ENCODE measurements around the gene PLD1.

PLD1 gene

GRCh38 chr3:171836855-171837254, 26.6 kb upstream of the PLD1 start:
- no peak for DNase-seq (ENCODE audit: low spot score)

- DNase-seq (ENCODE audit: low spot score), result no peak
These were observed 25.3 kb upstream of the PLD1 start for GRCh38 chr3:171835613-171836012.

GRCh38 chr3:171835116-171835515, 24.8 kb upstream of the PLD1 start:
- DNase-seq (ENCODE audit: low spot score), result no peak

GRCh38 chr3:171834461-171834801, 24.1 kb upstream of the PLD1 start:
- no peak for DNase-seq (ENCODE audit: low spot score)

- no peak for DNase-seq (ENCODE audit: low spot score)
These were observed 23.6 kb upstream of the PLD1 start for GRCh38 chr3:171833789-171834460.

GRCh38 chr3:171832989-171833388, 22.7 kb upstream of the PLD1 start:
- no peak for DNase-seq (ENCODE audit: low spot score)

GRCh38 chr3:171831936-171832335, 21.7 kb upstream of the PLD1 start:
- DNase-seq (ENCODE audit: low spot score), result no peak

GRCh38 chr3:171830518-171830875, 20.2 kb upstream of the PLD1 start:
- no peak for DNase-seq (ENCODE audit: low spot score)

- DNase-seq (ENCODE audit: low spot score), result no peak
These were observed 19.7 kb upstream of the PLD1 start for GRCh38 chr3:171829841-171830517.

- DNase-seq (ENCODE audit: low spot score), result no peak
These were observed 18.9 kb upstream of the PLD1 start for GRCh38 chr3:171828902-171829770.

- DNase-seq (ENCODE audit: low spot score), result no peak
These were observed 17.7 kb upstream of the PLD1 start for GRCh38 chr3:171827836-171828458.

- no peak for DNase-seq (ENCODE audit: low spot score)
These were observed 17.1 kb upstream of the PLD1 start for GRCh38 chr3:171827385-171827784.

GRCh38 chr3:171825222-171825828, 15.0 kb upstream of the PLD1 start:
- no peak for DNase-seq (ENCODE audit: low spot score)

- DNase-seq (ENCODE audit: low spot score), result no peak
These were observed 14.5 kb upstream of the PLD1 start for GRCh38 chr3:171824824-171825221.

GRCh38 chr3:171824116-171824515, 13.8 kb upstream of the PLD1 start:
- no peak for DNase-seq (ENCODE audit: low spot score)

- DNase-seq (ENCODE audit: low spot score), result no peak
These were observed 12.3 kb upstream of the PLD1 start for GRCh38 chr3:171822431-171823106.

GRCh38 chr3:171821778-171822358, 11.6 kb upstream of the PLD1 start:
- no peak for DNase-seq (ENCODE audit: low spot score)

- no peak for DNase-seq (ENCODE audit: low spot score)
These were observed 10.8 kb upstream of the PLD1 start for GRCh38 chr3:171821044-171821443.

GRCh38 chr3:171817074-171817800, 7.0 kb upstream of the PLD1 start:
- DNase-seq (ENCODE audit: low spot score), result no peak

GRCh38 chr3:171815973-171816595, 5.8 kb upstream of the PLD1 start:
- no peak for DNase-seq (ENCODE audit: low spot score)

Measured in CD4-positive, alpha-beta T cell treated with Interleukin-2 at 100 ng/mL for 4 hours (primary cell).